ENCODE measurements around the gene BCL7C. TPM values are rescaled to one million over a fixed set of nuclear protein-coding genes. Genes with fewer than 3 reads are reported as not detected.

The BCL7C gene
- total RNA-seq, 1 experiment from 2014 or later = 28.2 TPM

- POLR2A ChIA-PET (ENCODE audit: low non-redundant PET) = no interaction called here
- CTCF ChIA-PET = no interaction called here
- no TSS peak for BruUV-seq (replicated peaks)
- intact Hi-C loops (cut with micrococcal nuclease; ENCODE audit: unreplicated experiment) = no loop called here
- Histone ChIP-seq H3K4me1 (ENCODE audit: insufficient read depth, low read length, poor library complexity, severe bottlenecking) (peaks cover 5% of the 10 kb centered on the region), H3K36me3 (ENCODE audit: insufficient read depth, low read length, poor library complexity, severe bottlenecking) (peaks cover 29% of the 10 kb centered on the region), H3K9me3 (ENCODE audit: low read depth, low read length, poor library complexity, severe bottlenecking) (no peaks in the 10 kb centered on the region), H3K27me3 (replicated peaks; ENCODE audit: insufficient read depth, low read depth, low read length, poor library complexity) (no peaks in the 10 kb centered on the region), H3K27ac (ENCODE audit: low read depth, low read length, poor library complexity, severe bottlenecking) (no peak overlapping the region), H3K4me3 (ENCODE audit: low read depth, low read length, poor library complexity, severe bottlenecking) (no peak overlapping the region)
- TF ChIP-seq EZH2 (IDR thresholded peaks at IDR 0.05; ENCODE audit: borderline replicate concordance, low read depth, low read length, poor library complexity, severe bottlenecking) (no peak), CTCF (conservative IDR thresholded peaks at IDR 0.05; ENCODE audit: low read depth, low read length) (no peak)
- no peak for DNase-seq (ENCODE audit: low spot score)
Observed at GRCh38 chr16:30930160-30930571, 36.3 kb upstream of the BCL7C start.

GRCh38 chr16:30929167-30929566, 35.3 kb upstream of the BCL7C start:
- ChIA-PET POLR2A (ENCODE audit: low non-redundant PET) (no interaction called here), CTCF (no interaction called here)
- peaks cover 11% of the 10 kb centered on the region for H3K4me1 ChIP-seq (ENCODE audit: insufficient read depth, low read length, poor library complexity, severe bottlenecking)
- peaks cover 29% of the 10 kb centered on the region for H3K36me3 ChIP-seq (ENCODE audit: insufficient read depth, low read length, poor library complexity, severe bottlenecking)
- H3K27ac ChIP-seq (ENCODE audit: low read depth, low read length, poor library complexity, severe bottlenecking) = no peak overlapping the region
- H3K9me3 ChIP-seq (ENCODE audit: low read depth, low read length, poor library complexity, severe bottlenecking) = no peaks in the 10 kb centered on the region
- TF ChIP-seq CTCF (conservative IDR thresholded peaks at IDR 0.05; ENCODE audit: low read depth, low read length) (no peak), EZH2 (IDR thresholded peaks at IDR 0.05; ENCODE audit: borderline replicate concordance, low read depth, low read length, poor library complexity, severe bottlenecking) (no peak)
- no TSS peak for BruUV-seq (replicated peaks)
- no peak overlapping the region for H3K4me3 ChIP-seq (ENCODE audit: low read depth, low read length, poor library complexity, severe bottlenecking)
- intact Hi-C loops (cut with micrococcal nuclease; ENCODE audit: unreplicated experiment) = no loop called here
- DNase-seq (ENCODE audit: low spot score) = no peak
- no peaks in the 10 kb centered on the region for H3K27me3 ChIP-seq (replicated peaks; ENCODE audit: insufficient read depth, low read depth, low read length, poor library complexity)

GRCh38 chr16:30928390-30928789, 34.5 kb upstream of the BCL7C start:
- ChIA-PET CTCF (interaction anchor here (0.8 kb wide), 1 partner anchor 13 kb away, joined by 3 read pairs; no protein-coding TSS in a partner anchor), POLR2A (ENCODE audit: low non-redundant PET) (interaction anchor here (0.5 kb wide), 1 partner anchor 8 kb away, joined by 21 read pairs; no protein-coding TSS in a partner anchor)
- H3K27ac ChIP-seq (ENCODE audit: low read depth, low read length, poor library complexity, severe bottlenecking) = no peak overlapping the region
- no peak overlapping the region for H3K4me3 ChIP-seq (ENCODE audit: low read depth, low read length, poor library complexity, severe bottlenecking)
- DNase-seq (ENCODE audit: low spot score) = no peak
- TF ChIP-seq EZH2 (IDR thresholded peaks at IDR 0.05; ENCODE audit: borderline replicate concordance, low read depth, low read length, poor library complexity, severe bottlenecking) (no peak), CTCF (conservative IDR thresholded peaks at IDR 0.05; ENCODE audit: low read depth, low read length) (no peak)
- H3K9me3 ChIP-seq (ENCODE audit: low read depth, low read length, poor library complexity, severe bottlenecking) = no peaks in the 10 kb centered on the region
- intact Hi-C loops (cut with micrococcal nuclease; ENCODE audit: unreplicated experiment) = no loop called here
- H3K4me1 ChIP-seq (ENCODE audit: insufficient read depth, low read length, poor library complexity, severe bottlenecking) = peaks cover 11% of the 10 kb centered on the region
- BruUV-seq (replicated peaks) = no TSS peak
- H3K36me3 ChIP-seq (ENCODE audit: insufficient read depth, low read length, poor library complexity, severe bottlenecking) = peaks cover 29% of the 10 kb centered on the region
- H3K27me3 ChIP-seq (replicated peaks; ENCODE audit: insufficient read depth, low read depth, low read length, poor library complexity) = no peaks in the 10 kb centered on the region
